Left ventricle myocardium inferior (tissue), 1 donor: Measurements from ENCODE around the gene RIOK3. TPM values are rescaled to one million over a fixed set of nuclear protein-coding genes. Genes with fewer than 3 reads are reported as not detected.
"Not testable (repeated sequence)": the region's sequence is repeated elsewhere in the genome, so short reads cannot be mapped to it uniquely, and the experiment has no call there.

Source experiments
- DNase-seq: peaks from one replicate; pipeline ENCODE4 v3.0.0-alpha.2; 2020
- H3K27ac ChIP-seq: fragments of 200-600 bp; replicated peaks from 2 replicates; pipeline ENCODE4 v1.8.0; 2021
- H3K27me3 ChIP-seq: fragments of 200-600 bp; 2 replicates; pipeline ENCODE4 v1.8.0; 2021; ENCODE audit warnings: low read depth
- H3K36me3 ChIP-seq: fragments of 200-600 bp; 2 replicates; pipeline ENCODE4 v1.8.0; 2021
- H3K4me1 ChIP-seq: fragments of 200-600 bp; 2 replicates; pipeline ENCODE4 v1.8.0; 2021
- H3K4me3 ChIP-seq: fragments of 200-600 bp; 2 replicates; pipeline ENCODE4 v1.8.0; 2021; ENCODE audit warnings: mild to moderate bottlenecking, moderate library complexity
- H3K9me3 ChIP-seq: fragments of 200-600 bp; replicated peaks from 2 replicates; pipeline ENCODE4 v1.8.0; 2021
- CTCF ChIP-seq: fragments of 200-600 bp; IDR thresholded peaks from 2 replicates; pipeline ENCODE4 v1.8.0; 2021; ENCODE audit warnings: antibody characterized with exemption, mild to moderate bottlenecking, borderline replicate concordance
- intact Hi-C: fragments of 100-400 bp; cut with micrococcal nuclease; formaldehyde crosslinking; loops from one replicate; pipeline ENCODE4 v1.11.0; 2022
- total RNA-seq: library from RNA; stranded (reverse); fragmentation: NEBNext Ultra II Directional; extraction: Animal tissue kit (Norgen Biotek cat#: 25700); gene quantifications from one replicate; pipeline ENCODE4 v1.2.1, GENCODE V29; 2021
- donor health status: DM: no; HTN: yes; CAD: no; lungs with severe emphysema.

RIOK3 gene
- total RNA-seq, 1 donor from 2014 or later, result 60.4 TPM

DNA sequence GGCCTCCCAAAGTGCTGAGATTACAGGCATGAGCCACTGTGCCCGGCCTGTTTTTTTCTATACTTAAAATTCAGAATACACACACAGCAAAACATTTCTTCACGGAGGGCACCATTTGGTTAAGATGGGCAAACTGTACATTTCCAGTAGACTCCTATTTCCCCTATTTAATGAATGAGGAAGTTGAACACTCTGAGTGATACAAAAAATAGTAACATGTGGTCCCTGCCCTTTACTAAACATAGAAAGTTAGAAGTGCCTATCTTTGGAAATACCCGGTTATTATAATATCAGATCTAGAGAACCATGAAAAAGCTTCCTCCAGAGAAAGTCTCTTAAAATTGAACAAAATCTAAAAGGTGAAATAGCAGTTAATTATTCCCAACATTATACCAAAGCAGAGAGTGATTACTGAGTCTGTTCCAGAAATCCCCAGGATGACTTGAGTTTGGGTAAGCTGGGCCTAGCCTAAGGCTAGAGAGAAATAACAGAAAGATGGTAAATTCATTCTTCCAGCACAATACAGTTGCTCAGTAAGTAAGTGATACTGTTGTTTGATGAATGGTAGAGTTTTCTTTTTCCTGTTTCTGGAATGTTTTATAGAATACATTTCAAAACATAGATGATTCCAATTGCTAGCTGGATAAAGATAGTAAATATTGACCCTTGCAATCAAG lies 26.9 kb downstream of the RIOK3 start:
- Histone ChIP-seq H3K4me3 (no peak overlapping the region), H3K36me3 (peaks cover 86% of the 10 kb centered on the region), H3K9me3 (no peaks in the 10 kb centered on the region), H3K27me3 (no peaks in the 10 kb centered on the region), H3K4me1 (no peaks in the 10 kb centered on the region), H3K27ac (no peak overlapping the region)
- TF ChIP-seq CTCF, result no peak
- DNase-seq, result no peak
- intact Hi-C loops, result no loop called here

DNA sequence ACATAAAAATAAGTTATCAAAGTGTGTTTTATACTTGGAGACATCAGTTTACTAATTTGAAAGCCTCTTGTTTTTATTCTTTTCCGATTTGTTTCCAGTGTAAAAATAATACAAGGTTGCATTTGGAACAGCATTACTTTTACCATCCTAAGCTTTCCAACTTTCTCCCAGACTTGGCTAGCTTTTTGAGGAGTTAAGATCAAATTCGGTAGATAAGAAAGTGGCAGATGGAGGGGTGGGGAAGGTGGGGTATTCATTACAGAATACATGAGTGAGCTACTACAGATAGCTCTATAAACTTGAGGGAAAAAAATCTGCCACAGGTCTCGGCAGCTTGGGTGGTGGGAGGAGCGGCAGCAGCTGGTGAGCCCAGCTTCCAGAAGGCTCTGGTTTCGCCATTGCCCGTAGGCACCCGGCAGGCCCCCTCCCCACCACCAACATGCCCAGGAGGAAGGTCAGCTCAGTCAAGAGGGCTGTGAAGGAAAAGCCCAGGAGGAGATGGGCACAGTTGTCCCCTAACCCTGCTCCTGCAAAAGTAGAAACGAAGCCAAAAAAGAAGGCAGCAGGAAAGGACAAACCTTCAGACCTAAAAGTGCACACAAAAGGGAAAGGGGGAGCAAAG lies 31.6 kb downstream of the RIOK3 start:
- no peaks in the 10 kb centered on the region for H3K27me3 ChIP-seq
- H3K27ac ChIP-seq, result no peak overlapping the region
- intact Hi-C loops, result no loop called here
- no peak for DNase-seq
- H3K4me3 ChIP-seq, result no peak overlapping the region
- no peaks in the 10 kb centered on the region for H3K9me3 ChIP-seq
- no peak for TF ChIP-seq CTCF
- peaks cover 38% of the 10 kb centered on the region for H3K36me3 ChIP-seq
- H3K4me1 ChIP-seq, result peaks cover 5% of the 10 kb centered on the region

DNA sequence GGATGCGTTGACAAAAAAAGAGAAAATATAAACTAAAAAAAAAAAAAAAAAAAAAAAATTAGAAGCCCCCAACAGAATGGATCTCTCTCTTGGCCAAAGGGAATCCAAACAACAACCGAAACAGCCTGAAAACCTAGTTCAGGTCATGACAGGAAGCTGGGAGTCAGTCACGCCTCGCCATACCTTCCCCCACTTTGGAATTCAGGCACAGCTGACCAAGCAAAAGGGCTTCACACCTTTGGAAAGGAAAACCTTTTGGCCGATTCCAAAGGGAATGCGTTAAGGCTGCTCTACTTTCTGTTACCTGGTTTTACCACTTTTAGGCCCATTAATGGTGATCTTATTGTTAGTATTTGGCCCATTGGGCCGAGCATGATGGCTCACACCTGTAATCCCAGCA lies 32.3 kb downstream of the RIOK3 start:
- TF ChIP-seq CTCF, result no peak
- no peak for DNase-seq
- peaks cover 31% of the 10 kb centered on the region for H3K36me3 ChIP-seq
- H3K9me3 ChIP-seq, result no peaks in the 10 kb centered on the region
- intact Hi-C loops, result no loop called here
- H3K4me1 ChIP-seq, result peaks cover 5% of the 10 kb centered on the region
- H3K27me3 ChIP-seq, result no peaks in the 10 kb centered on the region
- no peak overlapping the region for H3K27ac ChIP-seq
- no peak overlapping the region for H3K4me3 ChIP-seq

DNA sequence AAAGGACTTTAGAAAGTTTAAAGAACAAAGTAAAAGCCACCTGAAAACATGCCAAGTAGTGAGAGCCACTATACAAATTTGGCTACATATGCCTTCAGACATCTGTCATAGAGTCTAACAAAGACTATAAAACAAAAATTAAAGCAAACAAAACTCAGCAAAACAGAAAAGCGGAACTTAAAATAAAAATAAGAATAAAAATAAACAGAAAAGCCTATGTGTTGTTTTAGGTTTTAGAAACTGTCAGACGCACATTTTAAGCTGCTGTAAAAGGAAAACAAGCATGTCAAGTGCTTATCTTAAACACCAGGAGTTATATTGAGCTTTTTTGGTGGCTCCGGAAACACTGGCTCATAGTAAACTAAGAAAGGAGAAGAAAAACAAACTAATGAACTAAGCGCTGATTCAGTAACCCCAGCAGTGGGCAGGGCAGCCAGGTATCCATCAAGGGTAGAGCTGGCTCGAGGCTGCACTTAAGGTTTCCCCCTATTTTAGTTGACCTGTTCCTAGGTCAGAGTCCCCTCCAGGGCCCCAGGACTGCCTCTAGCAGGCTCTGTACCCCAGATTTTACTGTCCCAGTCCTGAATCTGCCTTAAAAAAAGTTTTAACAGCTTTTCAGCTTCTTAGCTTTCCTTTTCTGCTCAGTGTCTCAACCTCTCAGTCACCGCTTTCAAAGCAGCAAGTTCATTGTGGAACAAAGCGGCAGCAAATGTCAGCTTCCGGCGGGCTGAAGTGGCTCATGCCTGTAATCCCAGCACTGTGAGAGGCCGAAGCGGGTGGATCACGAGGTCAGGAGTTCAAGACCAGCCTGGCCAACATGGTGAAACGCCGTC lies 34.9 kb downstream of the RIOK3 start:
- intact Hi-C loops, result no loop called here
- H3K27me3 ChIP-seq, result no peaks in the 10 kb centered on the region
- peak overlapping the region; percentile 33 for H3K27ac ChIP-seq
- H3K9me3 ChIP-seq, result no peaks in the 10 kb centered on the region
- H3K36me3 ChIP-seq, result peaks cover 6% of the 10 kb centered on the region
- no peak for TF ChIP-seq CTCF
- no peak overlapping the region for H3K4me3 ChIP-seq
- DNase-seq, result no peak
- H3K4me1 ChIP-seq, result peaks cover 5% of the 10 kb centered on the region

DNA sequence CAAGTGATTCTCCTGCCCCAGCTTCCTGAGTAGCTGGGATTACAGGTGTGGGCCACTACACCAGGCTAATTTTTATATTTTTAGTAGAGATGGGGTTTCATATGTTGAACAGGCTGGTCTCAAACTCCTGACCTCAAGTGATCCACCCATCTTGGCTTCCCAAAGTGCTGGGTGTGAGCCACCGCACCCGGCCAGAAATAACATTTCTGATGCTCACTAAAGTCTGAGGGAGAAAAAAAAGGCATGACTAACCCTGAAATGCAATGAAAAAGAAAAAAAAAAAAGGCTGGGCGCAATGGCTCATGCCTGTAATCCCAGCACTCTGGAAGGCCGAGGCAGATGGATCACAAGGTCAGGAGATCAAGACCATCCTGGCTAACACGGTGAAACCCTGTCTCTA lies 36.5 kb downstream of the RIOK3 start:
- H3K36me3 ChIP-seq, H3K27me3 ChIP-seq, H3K9me3 ChIP-seq, intact Hi-C loops, DNase-seq, H3K4me3 ChIP-seq, H3K27ac ChIP-seq, H3K4me1 ChIP-seq: not testable (repeated sequence)
